ENCODE results near the gene MDM2. TPM values are rescaled to one million over a fixed set of nuclear protein-coding genes. Genes with fewer than 3 reads are reported as not detected.

The MDM2 gene
- total and polyA plus RNA-seq, 9 of the 15 experiments (the other 6 are each of a cell fraction or from before 2014, with no cell fraction given), result 13.6 to 100 (median 49.0) TPM

- TF ChIP-seq, protein P1, sequence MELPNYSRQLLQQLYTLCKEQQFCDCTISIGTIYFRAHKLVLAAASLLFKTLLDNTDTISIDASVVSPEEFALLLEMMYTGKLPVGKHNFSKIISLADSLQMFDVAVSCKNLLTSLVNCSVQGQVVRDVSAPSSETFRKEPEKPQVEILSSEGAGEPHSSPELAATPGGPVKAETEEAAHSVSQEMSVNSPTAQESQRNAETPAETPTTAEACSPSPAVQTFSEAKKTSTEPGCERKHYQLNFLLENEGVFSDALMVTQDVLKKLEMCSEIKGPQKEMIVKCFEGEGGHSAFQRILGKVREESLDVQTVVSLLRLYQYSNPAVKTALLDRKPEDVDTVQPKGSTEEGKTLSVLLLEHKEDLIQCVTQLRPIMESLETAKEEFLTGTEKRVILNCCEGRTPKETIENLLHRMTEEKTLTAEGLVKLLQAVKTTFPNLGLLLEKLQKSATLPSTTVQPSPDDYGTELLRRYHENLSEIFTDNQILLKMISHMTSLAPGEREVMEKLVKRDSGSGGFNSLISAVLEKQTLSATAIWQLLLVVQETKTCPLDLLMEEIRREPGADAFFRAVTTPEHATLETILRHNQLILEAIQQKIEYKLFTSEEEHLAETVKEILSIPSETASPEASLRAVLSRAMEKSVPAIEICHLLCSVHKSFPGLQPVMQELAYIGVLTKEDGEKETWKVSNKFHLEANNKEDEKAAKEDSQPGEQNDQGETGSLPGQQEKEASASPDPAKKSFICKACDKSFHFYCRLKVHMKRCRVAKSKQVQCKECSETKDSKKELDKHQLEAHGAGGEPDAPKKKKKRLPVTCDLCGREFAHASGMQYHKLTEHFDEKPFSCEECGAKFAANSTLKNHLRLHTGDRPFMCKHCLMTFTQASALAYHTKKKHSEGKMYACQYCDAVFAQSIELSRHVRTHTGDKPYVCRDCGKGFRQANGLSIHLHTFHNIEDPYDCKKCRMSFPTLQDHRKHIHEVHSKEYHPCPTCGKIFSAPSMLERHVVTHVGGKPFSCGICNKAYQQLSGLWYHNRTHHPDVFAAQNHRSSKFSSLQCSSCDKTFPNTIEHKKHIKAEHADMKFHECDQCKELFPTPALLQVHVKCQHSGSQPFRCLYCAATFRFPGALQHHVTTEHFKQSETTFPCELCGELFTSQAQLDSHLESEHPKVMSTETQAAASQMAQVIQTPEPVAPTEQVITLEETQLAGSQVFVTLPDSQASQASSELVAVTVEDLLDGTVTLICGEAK (IDR thresholded peaks at IDR 0.05), result peak; percentile 83
- TF ChIP-seq, protein P1 (CRISPR knock-in tag; IDR thresholded peaks at IDR 0.05), result no peak; the same call in 1 of the 2 replicates
- TF ChIP-seq, protein P2, sequence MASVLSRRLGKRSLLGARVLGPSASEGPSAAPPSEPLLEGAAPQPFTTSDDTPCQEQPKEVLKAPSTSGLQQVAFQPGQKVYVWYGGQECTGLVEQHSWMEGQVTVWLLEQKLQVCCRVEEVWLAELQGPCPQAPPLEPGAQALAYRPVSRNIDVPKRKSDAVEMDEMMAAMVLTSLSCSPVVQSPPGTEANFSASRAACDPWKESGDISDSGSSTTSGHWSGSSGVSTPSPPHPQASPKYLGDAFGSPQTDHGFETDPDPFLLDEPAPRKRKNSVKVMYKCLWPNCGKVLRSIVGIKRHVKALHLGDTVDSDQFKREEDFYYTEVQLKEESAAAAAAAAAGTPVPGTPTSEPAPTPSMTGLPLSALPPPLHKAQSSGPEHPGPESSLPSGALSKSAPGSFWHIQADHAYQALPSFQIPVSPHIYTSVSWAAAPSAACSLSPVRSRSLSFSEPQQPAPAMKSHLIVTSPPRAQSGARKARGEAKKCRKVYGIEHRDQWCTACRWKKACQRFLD (CRISPR knock-in tag; IDR thresholded peaks at IDR 0.05), result 0 out of 2 replicates have a peak, but pooled peaks have one; percentile 13
- TF ChIP-seq HDAC1 (IDR thresholded peaks at IDR 0.05) (0 out of 4 replicates have a peak, but pooled peaks of 1 of the 2 experiments have one; percentile 35), RAD51 (IDR thresholded peaks at IDR 0.05; ENCODE audit: borderline replicate concordance, low read depth) (no peak), TCF7L2 (IDR thresholded peaks at IDR 0.05; ENCODE audit: low read depth, low read length) (no peak), RBBP5 (IDR thresholded peaks at IDR 0.05; ENCODE audit: borderline replicate concordance, insufficient read depth, low read length, poor library complexity, severe bottlenecking) (no peak), PML (IDR thresholded peaks at IDR 0.05; ENCODE audit: low read length) (no peak), DNMT1 (IDR thresholded peaks at IDR 0.05) (no peak), MECOM (CRISPR knock-in tag; IDR thresholded peaks at IDR 0.05) (no peak), KAT8 (IDR thresholded peaks at IDR 0.05; ENCODE audit: low read depth) (no peak), NFIC (IDR thresholded peaks at IDR 0.05) (0 out of 2 replicates have a peak, but pooled peaks have one; percentile 11), ZNF140 (CRISPR knock-in tag; IDR thresholded peaks at IDR 0.05) (no peak), NRF1 (conservative IDR thresholded peaks at IDR 0.05 in 1 of 2, IDR thresholded peaks at IDR 0.05 in 1 of 2) (peak; percentile 33 to 55; a peak in 2 of 4 replicates)
- TF ChIP-seq, protein P3, sequence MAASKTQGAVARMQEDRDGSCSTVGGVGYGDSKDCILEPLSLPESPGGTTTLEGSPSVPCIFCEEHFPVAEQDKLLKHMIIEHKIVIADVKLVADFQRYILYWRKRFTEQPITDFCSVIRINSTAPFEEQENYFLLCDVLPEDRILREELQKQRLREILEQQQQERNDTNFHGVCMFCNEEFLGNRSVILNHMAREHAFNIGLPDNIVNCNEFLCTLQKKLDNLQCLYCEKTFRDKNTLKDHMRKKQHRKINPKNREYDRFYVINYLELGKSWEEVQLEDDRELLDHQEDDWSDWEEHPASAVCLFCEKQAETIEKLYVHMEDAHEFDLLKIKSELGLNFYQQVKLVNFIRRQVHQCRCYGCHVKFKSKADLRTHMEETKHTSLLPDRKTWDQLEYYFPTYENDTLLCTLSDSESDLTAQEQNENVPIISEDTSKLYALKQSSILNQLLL (CRISPR knock-in tag; IDR thresholded peaks at IDR 0.05; ENCODE audit: borderline replicate concordance), result no peak
These were observed 1.3 kb upstream of the MDM2 start (continued) for GRCh38 chr12:68806488-68807237.

Data from K562 (cell line).